GM18519 (cell line): ENCODE results near the gene PREX1.

Experiments
- ATAC-seq: cut with Tn5 transposase; IDR thresholded peaks from one replicate; pipeline ENCODE4 v1.9.1; 2021; ENCODE audit warnings: mild to moderate bottlenecking, moderate library complexity; ENCODE audit not compliant: unreplicated experiment, low FRiP score

PREX1 gene

GRCh38 chr20:48738399-48739304 is 89.1 kb downstream of the PREX1 start:
- ATAC-seq, result peak; percentile 40

- no peak for ATAC-seq
These were observed 89.8 kb downstream of the PREX1 start for GRCh38 chr20:48738094-48738398.

DNA sequence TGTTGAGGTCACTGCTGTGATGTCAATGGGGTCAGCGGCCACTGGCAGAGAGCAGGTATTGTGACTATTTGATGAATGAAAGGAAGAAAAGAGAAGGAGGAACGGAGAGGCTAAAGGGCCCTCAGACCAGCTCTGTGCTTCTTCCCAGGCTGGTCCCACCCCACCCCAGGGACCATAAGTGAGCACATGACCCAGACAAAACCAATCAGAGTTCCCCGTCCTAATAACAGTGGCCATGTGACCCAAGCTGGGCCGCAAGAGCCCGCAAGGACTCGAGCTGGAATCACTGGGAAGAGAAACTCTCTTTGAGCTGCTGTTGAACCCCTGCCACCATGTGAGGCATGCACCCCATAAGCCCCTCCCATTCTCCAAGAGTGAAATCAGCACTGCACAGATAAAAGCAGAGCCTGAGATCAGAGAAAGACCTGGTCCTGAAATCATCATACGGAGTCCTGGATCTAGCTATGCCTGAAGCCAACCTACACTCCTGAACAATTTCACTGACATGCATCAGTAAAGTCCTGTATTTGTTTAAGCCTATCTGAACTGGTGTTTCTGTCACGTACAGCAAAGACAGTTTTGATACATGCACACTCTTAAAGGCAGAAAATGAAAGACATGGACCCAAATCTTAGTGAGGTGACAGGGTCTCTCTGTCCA is 90.2 kb downstream of the PREX1 start:
- ATAC-seq, result no peak

- ATAC-seq, result no peak
These were observed 91.2 kb downstream of the PREX1 start for GRCh38 chr20:48736636-48737035.

GRCh38 chr20:48736231-48736630 is 91.6 kb downstream of the PREX1 start:
- ATAC-seq, result no peak

DNA sequence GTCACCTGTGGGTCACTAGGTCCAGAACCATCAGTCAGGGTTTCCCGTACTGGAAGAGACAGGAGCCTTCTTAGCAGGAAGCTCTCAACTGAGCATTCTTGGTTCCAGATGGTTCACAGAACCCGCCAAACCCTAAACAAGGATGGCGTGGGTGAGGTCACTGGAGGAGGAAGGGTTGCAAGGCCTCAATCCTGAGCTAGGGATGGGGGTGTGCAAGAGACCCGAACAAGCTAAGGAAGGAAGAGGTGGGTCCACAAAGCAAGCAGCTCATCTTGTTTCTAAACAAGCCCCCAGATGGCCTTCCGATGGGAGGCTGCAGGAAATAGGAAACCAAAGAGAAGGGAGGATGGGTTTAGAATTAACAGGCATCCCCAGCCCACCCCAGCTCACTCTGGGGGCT is 92.7 kb downstream of the PREX1 start:
- no peak for ATAC-seq

GRCh38 chr20:48734104-48734749 is 93.6 kb downstream of the PREX1 start:
- ATAC-seq, result no peak

DNA sequence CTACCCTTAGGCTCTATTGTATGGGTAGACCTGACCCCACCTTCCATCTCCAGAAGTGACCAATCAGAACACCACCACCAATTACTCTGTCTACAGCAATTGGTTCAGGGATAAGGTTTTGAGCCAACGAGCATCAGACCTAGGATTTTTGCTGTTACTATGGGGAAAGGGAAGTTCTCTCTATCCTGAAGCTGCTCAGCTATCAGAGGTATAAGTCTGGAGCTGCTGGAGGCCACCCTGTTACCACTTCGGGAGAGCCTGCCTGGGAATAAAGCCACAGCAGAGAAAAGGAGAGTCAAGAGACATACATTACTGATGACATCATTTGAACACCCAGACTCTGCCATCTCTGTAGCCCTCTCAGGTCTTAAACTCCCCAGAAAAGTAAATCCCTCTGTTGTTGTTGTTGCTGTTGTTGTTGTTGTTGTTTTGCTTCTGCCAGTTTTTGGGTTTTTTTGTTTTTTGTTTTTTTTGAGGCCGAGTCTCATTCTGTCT is 94.5 kb downstream of the PREX1 start:
- ATAC-seq, result no peak

DNA sequence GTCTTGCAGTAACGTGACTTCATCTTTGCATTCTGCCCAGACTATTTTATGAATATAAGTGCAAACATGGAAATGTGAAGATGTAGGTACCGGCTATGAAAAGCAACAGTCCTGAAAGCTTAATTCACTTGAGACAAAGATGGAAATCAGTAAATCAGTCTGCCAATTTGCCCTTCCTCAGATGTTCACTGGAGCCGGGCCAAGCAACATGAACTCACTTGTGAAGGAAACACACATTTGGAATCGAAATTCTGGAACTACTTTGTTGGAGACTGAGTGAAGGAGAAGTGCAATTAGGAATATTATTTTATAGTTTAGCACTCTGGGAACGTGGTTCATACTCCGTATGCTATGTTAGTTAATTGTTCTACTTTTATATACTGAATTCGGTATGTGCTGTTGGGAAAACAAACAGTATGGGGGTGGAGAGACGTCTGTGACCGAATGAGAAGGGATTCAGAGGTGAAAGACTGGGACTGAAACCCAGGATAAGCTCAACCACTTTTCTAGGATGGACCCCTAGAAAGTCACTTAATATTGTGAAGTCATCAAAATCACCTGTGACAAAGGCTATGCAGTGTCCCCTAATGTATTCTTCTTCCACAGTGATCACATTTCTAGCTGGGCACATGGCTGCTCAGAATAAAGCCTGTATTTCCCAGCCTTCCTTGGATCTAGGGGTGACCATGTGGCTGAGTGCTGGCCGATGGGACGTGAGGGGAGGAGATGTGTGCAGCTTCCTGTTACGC is 95.5 kb downstream of the PREX1 start:
- no peak for ATAC-seq

DNA sequence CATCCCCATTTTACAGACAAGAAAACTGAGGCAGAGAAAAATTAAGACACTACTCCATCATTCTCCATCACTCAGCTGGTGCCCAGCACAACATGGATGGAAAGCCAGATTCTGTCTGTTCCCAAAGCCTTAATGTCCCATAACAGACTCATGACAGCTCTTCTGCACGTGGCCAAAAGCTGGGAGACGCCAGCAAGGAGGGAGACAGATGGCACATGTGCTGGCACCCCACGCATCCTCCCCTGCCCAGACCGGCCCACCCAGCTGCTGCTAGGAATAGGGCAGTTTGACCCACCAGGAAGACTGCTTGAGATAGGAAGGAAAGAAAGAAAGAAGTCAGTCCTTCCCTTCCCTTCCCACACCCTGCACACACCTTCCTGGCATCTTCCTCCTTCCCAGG is 96.3 kb downstream of the PREX1 start:
- ATAC-seq, result no peak

GRCh38 chr20:48730977-48731376 is 96.8 kb downstream of the PREX1 start:
- ATAC-seq, result no peak

- no peak for ATAC-seq
These were observed 98.3 kb downstream of the PREX1 start for GRCh38 chr20:48729538-48729937.

GRCh38 chr20:48728042-48728825 is 99.6 kb downstream of the PREX1 start:
- ATAC-seq, result no peak

GRCh38 chr20:48727226-48727625 is 100.6 kb downstream of the PREX1 start:
- ATAC-seq, result no peak

DNA sequence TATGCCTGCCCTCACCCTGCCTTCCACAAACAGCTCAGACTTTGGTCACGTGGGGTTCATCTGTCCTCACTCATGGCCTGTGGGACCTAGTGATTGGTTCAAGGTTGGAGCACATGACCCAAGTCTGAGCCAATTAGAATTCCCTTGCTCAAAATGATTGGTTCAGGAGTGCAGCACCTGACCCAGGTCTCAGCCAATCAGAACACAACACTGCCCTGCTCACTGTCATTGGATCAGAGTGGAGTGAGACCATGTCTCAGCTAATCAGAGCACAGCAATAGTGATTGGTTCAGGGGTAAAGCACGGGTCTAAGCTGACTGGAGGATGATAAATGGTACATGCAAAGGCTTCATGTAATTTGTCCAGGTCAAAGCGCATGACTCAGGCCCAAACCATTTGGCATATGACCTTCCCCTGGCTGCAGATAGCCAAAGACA is 102.2 kb downstream of the PREX1 start:
- ATAC-seq, result no peak

DNA sequence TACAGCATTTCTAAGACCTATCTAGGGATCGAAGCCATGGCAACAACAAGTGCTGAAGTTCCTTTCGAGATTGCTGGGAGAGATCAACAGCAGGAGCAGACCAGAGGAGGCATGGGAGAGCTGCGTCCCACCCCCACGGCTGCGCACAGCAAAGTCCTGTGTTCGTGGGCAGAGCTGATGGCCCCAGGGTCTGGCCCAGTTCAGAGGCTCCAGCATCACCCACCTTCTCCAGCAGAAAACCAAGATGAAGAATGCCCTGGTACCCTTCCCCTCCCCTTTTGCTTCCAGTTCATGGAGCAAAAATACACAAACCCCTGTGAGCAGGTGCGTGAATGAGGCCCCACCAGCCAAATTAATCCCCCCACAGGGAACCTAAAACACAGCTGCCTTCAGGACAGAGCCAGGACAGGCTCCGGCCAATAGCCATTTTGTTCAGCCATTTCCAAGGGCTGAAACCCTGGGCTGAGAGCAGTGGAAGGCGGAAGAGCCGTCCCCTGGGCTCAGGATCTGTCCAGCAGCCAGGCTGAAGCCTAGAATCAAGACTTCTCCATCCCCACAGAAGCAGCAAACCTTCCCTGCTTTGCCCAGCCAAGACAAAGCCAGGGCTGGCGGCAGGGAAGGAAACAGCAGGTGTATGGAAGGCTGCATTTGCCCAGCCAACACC is 102.8 kb downstream of the PREX1 start:
- no peak for ATAC-seq

GRCh38 chr20:48724382-48724781 is 103.4 kb downstream of the PREX1 start:
- no peak for ATAC-seq

DNA sequence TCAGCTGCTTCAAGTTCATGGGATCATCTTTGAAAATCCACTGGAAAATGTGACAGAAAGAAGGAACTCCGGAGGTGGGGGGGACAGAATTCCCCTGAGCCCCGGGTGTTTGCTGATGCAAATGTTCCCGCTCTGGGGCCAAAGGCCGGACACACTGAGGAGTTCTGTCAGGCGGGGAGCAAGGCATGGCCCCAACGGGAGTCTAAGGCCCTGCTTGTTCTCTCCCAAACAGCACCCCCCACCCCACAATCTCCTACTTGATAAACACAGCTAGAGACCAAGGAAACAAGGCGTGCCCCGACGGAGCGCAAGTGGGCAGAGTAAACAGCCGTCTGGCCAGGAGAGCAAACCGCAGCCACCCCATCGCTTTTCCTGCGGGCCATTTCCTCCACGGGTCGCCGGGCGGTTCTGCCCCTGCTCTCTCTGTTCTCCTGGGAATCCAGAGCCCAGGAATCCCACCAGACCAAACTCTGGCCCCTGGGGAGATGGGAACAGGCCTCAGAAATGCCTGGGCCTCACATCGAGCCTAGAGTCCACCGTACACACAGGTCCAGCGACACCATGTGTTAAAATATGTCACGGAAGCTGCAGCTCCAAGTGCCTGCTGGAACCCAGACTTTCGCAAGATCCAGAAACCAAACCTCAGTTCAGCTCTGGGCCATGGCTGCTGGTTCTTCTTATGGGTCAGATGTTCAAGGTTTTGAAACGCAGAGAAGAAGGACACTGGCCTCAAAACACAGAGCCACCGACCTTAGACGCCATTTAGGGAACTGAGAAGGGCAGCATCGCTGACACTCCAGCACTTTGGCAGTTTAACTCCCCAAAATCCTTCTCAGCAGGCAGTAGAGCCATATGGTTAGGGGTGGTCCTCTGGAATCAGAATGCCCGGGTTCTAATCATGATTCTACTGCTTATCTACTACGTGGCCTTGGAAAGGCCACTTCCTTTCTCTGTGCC is 104.2 kb downstream of the PREX1 start:
- ATAC-seq, result no peak
